Activated naive CD8-positive, alpha-beta T cell (primary cell): ENCODE results near the gene TMEM256.
A peak's percentile ranks its signal among the peaks of the same experiment; 100 is the strongest.

Experiments used
- H3K27ac Mint-ChIP-seq: one replicate; pipeline ENCODE4 v1.8.0; 2021; ENCODE audit warnings: mixed read lengths
- H3K27me3 Mint-ChIP-seq: one replicate; pipeline ENCODE4 v1.8.0; 2021; ENCODE audit warnings: mixed read lengths
- H3K36me3 Mint-ChIP-seq: one replicate; pipeline ENCODE4 v1.8.0; 2021; ENCODE audit warnings: mixed read lengths
- H3K4me1 Mint-ChIP-seq: one replicate; pipeline ENCODE4 v1.8.0; 2021; ENCODE audit warnings: low read depth, mixed read lengths
- H3K4me3 Mint-ChIP-seq: one replicate; pipeline ENCODE4 v1.8.0; 2021; ENCODE audit warnings: mild to moderate bottlenecking, mixed read lengths
- H3K9me3 Mint-ChIP-seq: one replicate; pipeline ENCODE4 v1.8.0; 2021; ENCODE audit warnings: low read depth, mixed read lengths

TMEM256 gene

DNA sequence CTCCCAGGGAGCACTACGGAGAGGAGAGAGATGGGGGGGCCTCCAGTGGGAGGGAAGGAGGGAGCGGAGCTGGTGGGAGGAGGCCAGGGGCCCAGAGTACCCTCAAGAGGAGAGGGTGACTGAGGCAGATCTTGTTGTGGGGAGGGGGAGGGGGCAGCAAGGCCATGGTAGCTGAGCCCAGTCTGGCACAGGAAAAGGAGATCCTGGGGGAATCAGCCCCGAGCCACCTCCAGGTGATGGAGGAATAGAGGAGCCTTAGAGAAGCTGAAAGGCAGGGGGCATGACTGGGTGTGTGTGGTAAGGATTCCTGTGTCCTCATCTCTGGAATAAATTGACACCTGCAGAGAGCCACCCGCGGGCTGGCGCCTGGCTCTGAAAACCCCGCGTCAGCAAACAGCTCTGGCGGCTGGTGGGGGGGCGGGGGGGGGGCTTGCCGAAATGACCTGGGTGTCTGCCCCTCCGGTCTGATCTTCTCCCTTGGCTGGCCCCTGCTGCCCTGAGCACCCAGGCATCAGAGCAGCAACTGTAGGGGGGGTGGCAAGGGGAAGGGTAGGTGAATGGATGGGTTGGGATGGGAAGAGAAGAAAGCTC is 2.4 kb upstream of the TMEM256 start:
- Mint-ChIP-seq H3K36me3 (peaks cover 2% of the 10 kb centered on the region), H3K4me3 (peak overlapping the region; percentile 84), H3K9me3 (no peaks in the 10 kb centered on the region), H3K27me3 (no peaks in the 10 kb centered on the region), H3K27ac (no peak overlapping the region), H3K4me1 (peaks cover 20% of the 10 kb centered on the region)

DNA sequence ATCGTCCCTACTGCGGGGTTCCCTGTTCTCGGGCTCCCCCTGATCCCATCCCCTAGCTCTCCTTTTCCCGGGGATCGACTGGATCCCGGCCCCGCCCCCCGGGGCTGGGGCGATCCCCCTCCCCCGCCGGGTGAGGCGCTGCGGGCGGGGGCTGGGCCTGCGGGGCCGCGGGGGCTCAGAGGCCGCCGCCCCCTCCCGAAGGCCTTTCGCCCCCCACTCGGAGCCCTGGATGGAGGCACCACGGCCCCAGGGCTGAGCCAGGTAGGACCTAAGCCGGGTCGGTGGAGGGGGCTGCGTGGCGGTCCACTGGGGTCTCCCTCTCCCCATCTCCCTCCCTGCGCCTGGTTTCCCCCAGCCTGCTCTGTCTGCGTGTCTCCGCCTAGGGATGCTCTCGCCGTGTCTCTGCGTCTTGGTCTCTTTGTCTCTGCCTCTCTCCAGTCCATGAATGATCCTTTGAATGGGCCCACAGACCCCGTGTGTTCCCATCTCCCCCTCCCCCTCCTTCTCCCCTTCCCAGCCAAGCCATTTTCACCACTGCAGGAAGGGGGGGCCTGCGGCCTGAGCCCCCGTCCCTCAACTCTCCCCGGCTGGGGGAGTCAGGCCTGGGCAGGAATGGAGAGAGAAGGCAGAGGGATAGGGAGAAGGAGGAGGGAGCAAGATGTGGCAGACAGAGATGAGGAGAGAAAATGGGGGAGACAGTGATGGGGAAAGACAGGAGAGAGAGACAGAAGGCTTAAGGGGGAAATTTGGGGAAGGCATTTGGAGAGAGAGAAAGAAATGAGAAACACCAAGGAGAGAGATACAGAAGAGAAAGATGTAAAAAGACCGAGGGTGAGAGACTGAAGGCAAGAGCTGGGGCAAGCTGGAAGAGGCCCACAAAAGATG is 1.7 kb upstream of the TMEM256 start:
- Mint-ChIP-seq H3K36me3 (peaks cover 2% of the 10 kb centered on the region), H3K4me3 (peak overlapping the region; percentile 84), H3K4me1 (peaks cover 20% of the 10 kb centered on the region), H3K27ac (peak overlapping the region; percentile 47), H3K9me3 (no peaks in the 10 kb centered on the region), H3K27me3 (no peaks in the 10 kb centered on the region)

DNA sequence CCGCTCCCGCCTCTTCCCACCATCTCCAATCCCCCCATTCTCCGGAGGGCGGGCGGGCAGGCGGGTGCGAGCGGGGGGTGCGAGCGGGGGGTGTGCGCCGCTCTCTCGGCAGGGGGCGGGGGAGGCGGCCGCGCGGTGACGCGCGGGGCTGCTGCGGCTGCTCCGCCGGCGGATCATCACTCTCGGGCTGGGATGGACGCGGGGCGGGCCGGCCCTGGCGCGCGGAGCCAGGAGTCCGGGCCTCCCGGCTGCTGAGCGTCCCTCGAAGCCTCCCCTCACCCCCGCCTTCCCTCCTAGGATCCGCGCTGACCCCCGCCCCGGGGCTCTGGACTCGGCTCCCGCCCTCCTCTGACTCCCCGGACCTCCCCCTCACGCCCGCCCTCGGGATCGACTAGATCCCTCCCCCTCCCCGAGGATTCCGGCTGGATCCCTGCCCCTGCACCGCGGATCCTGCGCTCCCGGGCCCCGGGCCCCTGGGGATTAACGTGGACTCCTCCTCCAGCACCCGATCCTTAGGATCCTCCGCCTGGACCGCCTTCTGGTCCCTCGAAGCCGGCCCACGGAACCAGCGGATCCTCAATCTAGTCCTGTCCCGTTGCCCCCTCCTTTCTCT is 946 bp upstream of the TMEM256 start:
- H3K9me3 Mint-ChIP-seq: no peaks in the 10 kb centered on the region
- no peaks in the 10 kb centered on the region for H3K27me3 Mint-ChIP-seq
- H3K4me3 Mint-ChIP-seq: peak overlapping the region; percentile 95
- H3K4me1 Mint-ChIP-seq: peaks cover 20% of the 10 kb centered on the region
- H3K36me3 Mint-ChIP-seq: peaks cover 2% of the 10 kb centered on the region
- H3K27ac Mint-ChIP-seq: no peak overlapping the region

DNA sequence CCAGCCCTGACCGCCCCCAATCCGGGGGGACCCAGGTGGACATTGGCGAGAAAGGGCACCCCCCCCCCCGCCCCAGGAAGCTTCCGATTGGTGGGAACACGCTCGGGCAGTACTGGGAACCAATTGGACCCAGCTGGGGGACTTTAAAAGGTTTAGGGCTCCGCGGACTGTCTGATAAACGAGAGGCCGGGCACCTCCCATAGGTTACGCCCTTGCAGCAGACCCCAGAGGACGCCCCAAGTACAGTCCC is 245 bp downstream of the TMEM256 start:
- no peaks in the 10 kb centered on the region for H3K27me3 Mint-ChIP-seq
- H3K36me3 Mint-ChIP-seq: peaks cover 2% of the 10 kb centered on the region
- peak overlapping the region; percentile 95 for H3K4me3 Mint-ChIP-seq
- H3K27ac Mint-ChIP-seq: peak overlapping the region; percentile 89
- peaks cover 18% of the 10 kb centered on the region for H3K4me1 Mint-ChIP-seq
- no peaks in the 10 kb centered on the region for H3K9me3 Mint-ChIP-seq

DNA sequence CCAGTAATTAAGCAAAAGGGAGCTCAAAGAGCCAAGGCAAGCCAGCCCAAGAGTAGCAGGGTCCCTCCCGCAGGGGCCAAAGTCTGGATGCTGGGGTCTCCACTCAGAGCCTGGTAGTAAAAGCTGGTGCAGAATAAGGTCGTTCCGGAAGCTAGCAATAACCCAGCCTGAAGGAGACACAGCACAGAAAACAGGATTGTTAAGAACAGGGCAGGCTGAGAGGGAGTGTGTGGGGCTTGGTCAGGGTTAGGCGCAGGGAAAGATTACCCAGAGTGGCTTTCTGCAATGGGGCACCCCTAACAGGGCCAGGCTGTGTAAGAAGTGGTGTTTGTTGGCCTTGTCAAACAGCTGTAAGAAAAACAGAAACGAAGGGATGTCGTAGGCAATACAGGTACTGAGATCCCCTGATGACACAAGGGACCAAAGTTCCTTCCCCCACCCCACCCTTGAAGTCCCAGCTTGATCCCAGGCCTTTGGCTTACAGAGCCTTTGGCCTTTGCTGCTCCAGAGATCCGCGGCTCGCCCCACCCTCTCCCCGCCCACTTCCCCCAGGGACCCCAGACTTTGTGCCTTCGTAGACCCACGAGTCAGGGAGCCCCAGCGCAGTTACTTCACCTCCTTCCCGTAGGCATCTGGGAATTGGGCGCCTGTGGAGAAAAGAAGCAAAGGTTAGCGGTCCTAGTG is 712 bp downstream of the TMEM256 start:
- peak overlapping the region; percentile 95 for H3K4me3 Mint-ChIP-seq
- H3K4me1 Mint-ChIP-seq: peaks cover 18% of the 10 kb centered on the region
- no peaks in the 10 kb centered on the region for H3K27me3 Mint-ChIP-seq
- H3K9me3 Mint-ChIP-seq: no peaks in the 10 kb centered on the region
- H3K36me3 Mint-ChIP-seq: peaks cover 2% of the 10 kb centered on the region
- H3K27ac Mint-ChIP-seq: peak overlapping the region; percentile 54

DNA sequence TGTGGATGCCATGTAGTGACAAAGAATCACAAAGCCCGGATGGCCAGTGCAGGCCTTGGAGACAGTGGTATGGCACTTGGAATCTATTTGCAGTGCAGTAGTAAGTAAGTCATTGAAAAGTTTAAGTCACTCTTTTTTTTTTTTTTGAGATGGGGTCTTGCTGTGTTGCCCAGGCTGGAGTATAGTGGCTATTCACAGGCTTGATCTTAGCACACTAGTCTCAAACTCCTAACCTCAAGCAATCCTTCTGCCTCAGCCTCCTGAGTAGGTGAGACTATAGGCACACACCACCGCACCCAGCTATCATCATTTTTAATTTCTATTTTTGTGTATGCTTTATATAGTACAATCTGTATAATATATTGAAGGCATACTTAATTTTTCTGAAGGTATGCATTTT is 5.3 kb downstream of the TMEM256 start:
- no peak overlapping the region for H3K4me3 Mint-ChIP-seq
- H3K4me1 Mint-ChIP-seq: peaks cover 16% of the 10 kb centered on the region
- H3K36me3 Mint-ChIP-seq: peaks cover 2% of the 10 kb centered on the region
- no peaks in the 10 kb centered on the region for H3K27me3 Mint-ChIP-seq
- no peaks in the 10 kb centered on the region for H3K9me3 Mint-ChIP-seq
- no peak overlapping the region for H3K27ac Mint-ChIP-seq

DNA sequence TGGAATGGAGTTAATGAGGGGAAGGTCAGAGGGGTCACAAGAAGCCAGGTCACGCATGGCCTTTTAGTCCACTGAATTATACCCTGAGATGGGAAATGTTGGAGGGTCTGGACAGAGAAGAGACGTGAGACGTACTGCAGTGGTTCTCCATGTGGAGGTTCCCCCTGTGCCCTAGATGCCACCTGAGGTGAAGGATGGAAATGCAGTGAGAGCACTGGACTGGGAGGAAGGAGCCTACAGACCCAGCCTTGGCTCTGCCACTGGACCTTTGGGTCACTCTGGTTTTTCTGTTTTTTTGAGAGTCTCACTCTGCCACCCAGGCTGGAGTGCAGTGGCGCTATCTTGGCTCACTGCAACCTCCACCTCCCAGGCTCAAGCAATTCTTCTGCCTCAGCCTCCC is 7.8 kb downstream of the TMEM256 start:
- H3K9me3 Mint-ChIP-seq: no peaks in the 10 kb centered on the region
- H3K4me3 Mint-ChIP-seq: peak overlapping the region; percentile 52
- no peaks in the 10 kb centered on the region for H3K36me3 Mint-ChIP-seq
- peaks cover 21% of the 10 kb centered on the region for H3K4me1 Mint-ChIP-seq
- H3K27ac Mint-ChIP-seq: peak overlapping the region; percentile 50
- H3K27me3 Mint-ChIP-seq: no peaks in the 10 kb centered on the region

DNA sequence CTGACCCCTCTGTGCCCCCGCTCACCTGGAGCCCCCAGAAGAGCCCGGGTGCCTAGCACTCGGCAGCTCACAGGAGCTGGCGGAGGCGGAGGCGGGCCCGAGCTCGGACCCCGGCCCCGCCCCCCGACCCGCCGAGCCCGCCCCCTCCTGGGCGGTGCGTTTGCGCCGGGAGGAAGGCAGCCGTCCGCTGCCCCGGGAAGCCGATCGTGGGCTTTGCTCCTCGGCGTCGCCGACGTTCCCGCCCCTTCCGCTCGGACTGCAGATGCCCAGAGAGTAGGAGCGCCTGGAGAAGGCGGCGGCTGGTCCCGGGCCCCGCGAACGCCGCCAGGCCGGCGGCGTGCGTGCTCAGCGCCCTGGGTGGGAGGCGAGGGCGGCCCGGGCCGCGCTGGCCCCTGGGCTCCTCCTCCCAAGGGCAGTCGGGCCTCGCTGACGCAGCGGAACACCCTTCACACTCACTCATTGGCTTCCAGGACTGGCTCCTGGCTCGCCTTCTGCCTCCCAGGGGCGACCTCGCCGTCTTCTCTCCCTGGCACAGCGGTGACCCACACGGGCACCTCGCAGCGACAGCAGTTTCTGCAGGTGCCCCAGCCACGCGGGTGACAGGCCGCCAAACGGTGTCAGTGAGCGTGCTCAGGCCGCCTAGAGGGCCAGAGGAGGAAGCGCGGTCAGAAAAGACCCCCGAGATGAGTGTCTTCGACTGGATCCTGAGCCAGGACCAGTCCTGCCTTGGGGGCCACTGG is 9.3 kb downstream of the TMEM256 start, which contains the start of gene PLSCR3:
PLSCR3 (minus strand) TSS at position 74 of the 740 bp plus-strand sequence. CDS start 415 bp downstream, outside the sequence.
- Mint-ChIP-seq H3K27ac (peak within 1 kb of the TSS; percentile 95), H3K9me3 (no peaks in the 10 kb centered on the region), H3K36me3 (no peaks in the 10 kb centered on the region), H3K27me3 (no peaks in the 10 kb centered on the region), H3K4me1 (peaks cover 26% of the 10 kb centered on the region), H3K4me3 (peak within 1 kb of the TSS; percentile 93)

DNA sequence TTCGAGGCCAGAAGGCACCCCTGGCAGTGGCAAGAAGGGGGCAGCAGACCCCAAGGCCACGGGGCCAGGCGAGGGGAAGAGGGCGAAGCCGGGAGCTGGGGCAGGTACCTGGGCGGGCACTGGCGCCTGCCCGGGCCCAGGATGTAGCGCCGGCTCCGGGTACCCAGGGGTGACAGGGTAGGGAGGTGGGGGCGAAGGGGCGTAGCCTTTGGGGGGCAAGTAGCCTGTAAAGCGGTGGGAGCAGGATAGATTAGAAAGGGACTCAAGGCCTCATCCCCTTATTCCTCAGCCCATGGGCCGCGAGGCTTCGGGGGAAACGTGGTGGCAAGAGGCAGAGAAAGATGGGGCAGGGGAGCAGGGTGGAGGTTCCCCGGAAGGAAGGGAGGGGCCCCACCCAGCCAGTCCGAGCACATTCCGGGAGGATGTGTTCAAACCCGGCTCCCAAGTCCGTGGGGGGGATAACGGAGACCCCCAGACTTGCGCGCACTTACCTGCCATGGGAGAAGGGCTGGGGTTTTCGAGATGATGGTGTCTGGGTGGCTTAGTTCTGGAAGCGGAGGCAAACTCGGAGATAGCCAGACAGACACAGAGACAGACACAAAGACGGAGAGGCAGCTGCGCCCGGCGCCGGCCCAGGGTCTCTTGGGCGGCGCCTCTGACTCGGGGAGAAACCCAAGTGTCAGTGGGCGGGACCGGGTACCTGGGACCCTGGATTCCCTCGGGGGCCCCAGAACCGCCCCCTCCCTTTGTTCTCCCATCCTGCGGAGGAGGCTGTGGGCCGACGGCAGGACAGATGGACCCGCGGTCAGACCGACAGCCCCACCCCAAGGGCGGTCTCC is 10.1 kb downstream of the TMEM256 start:
- peaks cover 28% of the 10 kb centered on the region for H3K4me1 Mint-ChIP-seq
- peak overlapping the region; percentile 92 for H3K4me3 Mint-ChIP-seq
- peak overlapping the region; percentile 87 for H3K27ac Mint-ChIP-seq
- H3K9me3 Mint-ChIP-seq: no peaks in the 10 kb centered on the region
- no peaks in the 10 kb centered on the region for H3K27me3 Mint-ChIP-seq
- H3K36me3 Mint-ChIP-seq: no peaks in the 10 kb centered on the region

DNA sequence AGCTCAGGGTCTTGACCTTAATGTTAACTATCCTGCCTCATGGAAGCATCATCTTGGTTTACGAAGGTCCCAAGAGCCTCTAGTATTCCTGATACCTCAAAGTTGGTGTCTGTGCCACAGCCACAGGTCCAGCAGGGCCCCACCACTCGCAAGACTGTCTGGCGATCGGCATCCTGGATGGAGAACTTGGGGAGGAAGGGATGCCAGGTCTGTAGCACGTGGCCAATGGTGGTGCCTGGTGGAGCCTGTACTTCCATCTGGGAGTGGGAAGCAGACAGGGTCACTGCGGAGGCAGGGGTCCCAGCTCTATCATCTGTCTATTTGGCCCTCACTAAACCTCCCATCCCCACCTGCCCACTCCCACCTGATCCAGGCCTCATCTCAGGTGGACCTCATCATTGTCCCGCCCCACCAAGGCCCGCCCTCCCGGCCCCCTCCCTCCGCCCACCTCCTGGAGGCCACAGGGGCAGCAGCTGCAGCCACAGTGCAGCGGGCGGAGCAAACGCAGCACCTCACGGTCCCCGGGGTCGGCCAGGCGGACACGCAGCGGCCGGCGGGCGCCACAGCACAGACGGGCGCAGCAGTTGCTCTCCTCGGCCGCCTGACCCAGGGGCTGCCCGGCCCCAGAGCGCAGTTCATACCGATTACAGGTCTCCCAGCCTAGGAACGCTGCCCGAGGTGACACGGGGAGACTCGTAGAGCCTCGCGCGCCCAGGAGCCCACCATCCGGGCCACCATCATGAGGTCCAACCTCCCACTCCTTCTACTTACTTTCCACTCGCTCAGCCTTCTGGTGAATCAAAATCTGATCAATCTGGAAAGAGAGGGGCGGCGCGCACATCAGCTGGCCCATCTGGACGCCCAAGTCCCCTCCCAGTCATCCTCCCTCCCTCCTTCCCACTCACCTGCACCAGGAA is 10.9 kb downstream of the TMEM256 start:
- no peaks in the 10 kb centered on the region for H3K9me3 Mint-ChIP-seq
- H3K27ac Mint-ChIP-seq: peak overlapping the region; percentile 68
- H3K4me1 Mint-ChIP-seq: peaks cover 28% of the 10 kb centered on the region
- no peaks in the 10 kb centered on the region for H3K27me3 Mint-ChIP-seq
- H3K4me3 Mint-ChIP-seq: peak overlapping the region; percentile 92
- H3K36me3 Mint-ChIP-seq: no peaks in the 10 kb centered on the region

DNA sequence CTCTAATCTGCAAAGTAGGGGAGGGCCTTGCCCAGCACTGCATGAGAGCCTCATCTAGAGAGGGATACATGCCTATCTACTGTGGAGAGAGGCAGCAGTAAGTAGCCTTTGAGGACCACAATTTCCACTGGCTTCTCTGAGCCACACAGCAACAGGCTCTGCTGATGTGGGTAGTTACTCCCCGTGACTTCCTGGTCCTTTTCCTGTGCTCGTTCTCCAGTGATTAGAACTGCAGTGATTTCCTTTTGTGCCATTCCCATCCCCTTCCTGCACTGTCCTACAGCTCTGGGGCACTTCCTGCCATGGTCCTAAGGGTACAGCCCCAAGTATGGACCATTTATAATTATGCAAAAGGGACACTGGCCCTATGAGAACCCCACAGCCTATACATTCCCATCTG is 12.6 kb downstream of the TMEM256 start:
- Mint-ChIP-seq H3K4me3 (peak overlapping the region; percentile 71), H3K27me3 (no peaks in the 10 kb centered on the region), H3K9me3 (no peaks in the 10 kb centered on the region), H3K4me1 (peaks cover 28% of the 10 kb centered on the region), H3K36me3 (no peaks in the 10 kb centered on the region), H3K27ac (no peak overlapping the region)

DNA sequence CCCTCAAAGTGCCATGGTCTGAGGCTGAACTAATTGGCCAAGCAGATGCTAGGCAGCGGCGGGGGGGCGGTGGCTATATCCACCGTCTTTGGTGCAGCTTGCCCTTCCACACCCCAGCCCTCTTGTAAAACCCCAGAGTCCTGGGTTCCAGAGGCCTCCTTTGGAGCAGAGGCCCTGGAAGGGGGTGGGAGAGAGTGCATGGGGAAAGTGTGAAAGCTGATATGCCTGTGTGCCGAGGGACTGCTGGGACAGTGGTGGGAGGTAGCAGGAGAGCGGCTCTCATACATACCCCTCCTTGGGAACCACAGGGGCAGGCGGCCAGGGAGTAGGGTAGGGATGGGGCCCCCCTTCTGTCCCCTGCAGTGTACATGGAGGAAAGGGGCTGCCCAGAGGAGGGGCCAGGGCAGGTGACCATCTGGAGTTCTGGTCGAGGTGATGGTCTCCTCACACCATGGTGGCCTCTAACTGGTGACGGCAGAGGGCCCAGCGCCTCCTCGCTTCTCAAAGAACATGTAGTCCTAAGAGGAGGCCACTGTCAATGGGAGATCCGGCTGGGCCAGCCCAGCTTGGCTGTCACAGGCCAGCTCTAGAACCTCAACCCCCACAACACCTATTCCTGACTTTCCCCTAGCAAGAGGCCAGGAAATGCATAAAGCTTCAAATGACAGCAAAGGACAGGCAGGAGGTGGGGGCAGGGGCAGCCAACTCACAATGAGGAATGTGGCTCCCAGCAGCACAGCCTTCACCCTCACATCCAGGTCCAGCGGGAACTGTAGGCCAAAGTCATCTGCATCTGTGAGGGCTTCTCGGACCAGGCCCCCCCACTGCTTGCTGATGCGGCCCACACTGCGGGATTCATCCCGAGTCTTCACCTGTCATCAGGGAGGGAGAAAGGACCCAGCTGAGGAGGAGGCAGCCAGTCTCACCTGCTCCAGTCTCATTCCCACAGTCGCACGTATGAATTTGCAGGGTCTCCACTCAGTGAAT is 13.7 kb downstream of the TMEM256 start:
- no peak overlapping the region for H3K27ac Mint-ChIP-seq
- H3K4me3 Mint-ChIP-seq: no peak overlapping the region
- H3K4me1 Mint-ChIP-seq: peaks cover 26% of the 10 kb centered on the region
- no peaks in the 10 kb centered on the region for H3K27me3 Mint-ChIP-seq
- H3K36me3 Mint-ChIP-seq: no peaks in the 10 kb centered on the region
- no peaks in the 10 kb centered on the region for H3K9me3 Mint-ChIP-seq
